Mononuclear cell (primary cell): ENCODE results near the gene GRAMD1C. TPM values are rescaled to one million over a fixed set of nuclear protein-coding genes. Genes with fewer than 3 reads are reported as not detected.
"Not testable (repeated sequence)": the region's sequence is repeated elsewhere in the genome, so short reads cannot be mapped to it uniquely, and the experiment has no call there.

Experiments used
- H3K27me3 ChIP-seq: 2 replicates; pipeline ENCODE4 v1.6.0; 2011; ENCODE audit warnings: low read length, control low read depth; ENCODE audit not compliant: insufficient read depth
- H3K4me1 ChIP-seq: 2 replicates; pipeline ENCODE4 v1.5.1; 2011; ENCODE audit warnings: mild to moderate bottlenecking, low read length, control low read depth; ENCODE audit not compliant: insufficient read depth
- H3K4me3 ChIP-seq: 2 replicates; pipeline ENCODE4 v1.5.1; 2011; ENCODE audit warnings: mild to moderate bottlenecking, low read length, moderate library complexity
- H3K9me3 ChIP-seq: 2 replicates; pipeline ENCODE4 v1.5.1; 2011; ENCODE audit warnings: low read depth, mild to moderate bottlenecking, control low read depth, low read length
- total RNA-seq: library from RNA; depleted of rRNA; stranded (reverse); fragments of >200 nt; gene quantifications from one replicate; pipeline ENCODE4 v1.2.3, GENCODE V29; 2012

Gene GRAMD1C
- total RNA-seq, 1 donor = 2.3 TPM

GRCh38 chr3:113839551-113839950 is 963 bp downstream of the GRAMD1C start:
- H3K4me1 ChIP-seq = peaks cover 12% of the 10 kb centered on the region
- no peaks in the 10 kb centered on the region for H3K9me3 ChIP-seq
- no peak overlapping the region for H3K4me3 ChIP-seq
- H3K27me3 ChIP-seq = no peaks in the 10 kb centered on the region

- Histone ChIP-seq H3K4me1 (no peaks in the 10 kb centered on the region), H3K4me3 (no peak overlapping the region), H3K27me3 (no peaks in the 10 kb centered on the region), H3K9me3 (no peaks in the 10 kb centered on the region)
These were observed 6.1 kb downstream of the GRAMD1C start for GRCh38 chr3:113844622-113845222.

- H3K4me3 ChIP-seq = no peak overlapping the region
- H3K4me1 ChIP-seq = no peaks in the 10 kb centered on the region
- no peaks in the 10 kb centered on the region for H3K27me3 ChIP-seq
- H3K9me3 ChIP-seq = no peaks in the 10 kb centered on the region
These were observed 8.7 kb downstream of the GRAMD1C start for GRCh38 chr3:113847247-113847646.

- Histone ChIP-seq H3K9me3 (no peaks in the 10 kb centered on the region), H3K4me3 (no peak overlapping the region), H3K4me1 (no peaks in the 10 kb centered on the region)
These were observed 9.3 kb downstream of the GRAMD1C start for GRCh38 chr3:113847664-113848461.

GRCh38 chr3:113849071-113849470 is 10.5 kb downstream of the GRAMD1C start:
- H3K4me1 ChIP-seq, H3K9me3 ChIP-seq, H3K27me3 ChIP-seq, H3K4me3 ChIP-seq: not testable (repeated sequence)

More at GRCh38 chr3:113847664-113848461, 9.3 kb downstream of the GRAMD1C start:
- H3K27me3 ChIP-seq = no peaks in the 10 kb centered on the region

GRCh38 chr3:113849841-113850240 is 11.3 kb downstream of the GRAMD1C start:
- not testable (repeated sequence) for H3K4me1 ChIP-seq, H3K9me3 ChIP-seq, H3K4me3 ChIP-seq, H3K27me3 ChIP-seq

- H3K27me3 ChIP-seq, H3K4me3 ChIP-seq, H3K4me1 ChIP-seq, H3K9me3 ChIP-seq: not testable (repeated sequence)
These were observed 11.8 kb downstream of the GRAMD1C start for GRCh38 chr3:113850391-113850790.

- H3K4me3 ChIP-seq = no peak overlapping the region
- H3K4me1 ChIP-seq = no peaks in the 10 kb centered on the region
- H3K27me3 ChIP-seq = no peaks in the 10 kb centered on the region
- H3K9me3 ChIP-seq = no peaks in the 10 kb centered on the region
These were observed 13.9 kb downstream of the GRAMD1C start for GRCh38 chr3:113852506-113852905.

GRCh38 chr3:113867506-113867905 is 28.9 kb downstream of the GRAMD1C start:
- no peaks in the 10 kb centered on the region for H3K9me3 ChIP-seq
- no peaks in the 10 kb centered on the region for H3K27me3 ChIP-seq
- no peak overlapping the region for H3K4me3 ChIP-seq
- no peaks in the 10 kb centered on the region for H3K4me1 ChIP-seq

GRCh38 chr3:113873293-113873692 is 34.7 kb downstream of the GRAMD1C start:
- no peaks in the 10 kb centered on the region for H3K9me3 ChIP-seq
- H3K27me3 ChIP-seq = no peaks in the 10 kb centered on the region
- no peak overlapping the region for H3K4me3 ChIP-seq
- H3K4me1 ChIP-seq = no peaks in the 10 kb centered on the region

GRCh38 chr3:113873814-113874526 is 35.4 kb downstream of the GRAMD1C start:
- no peaks in the 10 kb centered on the region for H3K4me1 ChIP-seq
- no peaks in the 10 kb centered on the region for H3K27me3 ChIP-seq
- H3K4me3 ChIP-seq = no peak overlapping the region
- H3K9me3 ChIP-seq = no peaks in the 10 kb centered on the region

- Histone ChIP-seq H3K4me1 (no peaks in the 10 kb centered on the region), H3K4me3 (no peak overlapping the region), H3K27me3 (no peaks in the 10 kb centered on the region), H3K9me3 (no peaks in the 10 kb centered on the region)
These were observed 39.8 kb downstream of the GRAMD1C start for GRCh38 chr3:113878403-113878802.

- Histone ChIP-seq H3K9me3 (no peaks in the 10 kb centered on the region), H3K4me1 (no peaks in the 10 kb centered on the region), H3K4me3 (no peak overlapping the region), H3K27me3 (no peaks in the 10 kb centered on the region)
These were observed 46.5 kb downstream of the GRAMD1C start for GRCh38 chr3:113885050-113885449.

GRCh38 chr3:113890256-113890900 is 51.8 kb downstream of the GRAMD1C start:
- Histone ChIP-seq H3K27me3 (no peaks in the 10 kb centered on the region), H3K4me1 (no peaks in the 10 kb centered on the region), H3K9me3 (no peaks in the 10 kb centered on the region), H3K4me3 (no peak overlapping the region)

- H3K9me3 ChIP-seq = no peaks in the 10 kb centered on the region
- H3K4me3 ChIP-seq = no peak overlapping the region
- H3K4me1 ChIP-seq = peaks cover 6% of the 10 kb centered on the region
- H3K27me3 ChIP-seq = no peaks in the 10 kb centered on the region
These were observed 56.3 kb downstream of the GRAMD1C start for GRCh38 chr3:113894927-113895326.
